GM18498 (cell line): Measurements from ENCODE around the gene SCFD2.
"Not testable (repeated sequence)": the region's sequence is repeated elsewhere in the genome, so short reads cannot be mapped to it uniquely, and the experiment has no call there.

Source experiments
- ATAC-seq: cut with Tn5 transposase; IDR thresholded peaks from one replicate; pipeline ENCODE4 v1.9.1; 2021; ENCODE audit warnings: mild to moderate bottlenecking, moderate library complexity; ENCODE audit not compliant: unreplicated experiment

SCFD2 gene

GRCh38 chr4:53150631-53151488 is 215.0 kb downstream of the SCFD2 start:
- no peak for ATAC-seq

GRCh38 chr4:53147711-53148110 is 218.2 kb downstream of the SCFD2 start:
- no peak for ATAC-seq

- ATAC-seq = no peak
Observed at GRCh38 chr4:53147197-53147596, 218.7 kb downstream of the SCFD2 start.

DNA sequence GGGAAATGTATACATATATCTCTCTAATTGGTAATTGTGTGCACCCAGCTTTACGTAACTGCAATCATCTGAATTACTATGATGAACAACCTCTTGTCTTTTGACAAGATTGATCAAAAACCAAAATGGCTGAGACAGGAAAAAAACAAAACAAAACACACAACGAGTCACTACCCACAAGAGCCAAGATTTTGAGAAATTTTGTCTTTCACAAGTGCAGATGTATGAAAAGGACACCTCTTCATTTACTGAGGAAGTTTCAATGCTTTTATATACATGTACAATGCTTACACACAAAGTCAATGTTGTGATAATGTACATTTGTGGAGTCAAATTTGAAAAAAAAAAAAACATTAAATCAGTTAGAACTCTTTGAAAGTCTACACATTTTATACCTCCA is 224.6 kb downstream of the SCFD2 start:
- no peak for ATAC-seq

GRCh38 chr4:53139256-53139655 is 226.6 kb downstream of the SCFD2 start:
- ATAC-seq = not testable (repeated sequence)

GRCh38 chr4:53137468-53137867 is 228.4 kb downstream of the SCFD2 start:
- ATAC-seq = no peak

DNA sequence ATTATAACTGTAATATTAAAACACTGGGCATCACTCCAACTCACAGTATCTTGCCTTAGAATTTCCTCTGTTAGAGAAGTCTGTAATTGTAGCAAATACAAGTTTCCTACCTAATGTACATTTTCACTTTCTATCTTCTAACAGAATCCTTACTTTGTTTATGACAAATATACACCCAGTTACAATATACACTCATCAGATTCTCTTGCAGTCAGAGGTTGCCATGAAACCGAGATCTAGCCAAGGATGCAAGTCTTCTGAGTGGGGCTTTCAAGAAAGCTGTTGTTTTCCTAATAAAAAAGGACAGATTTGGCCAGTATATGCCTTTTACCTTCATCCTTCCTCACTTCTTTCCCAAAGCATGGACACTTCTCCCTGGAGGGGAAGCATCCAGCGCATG is 228.9 kb downstream of the SCFD2 start:
- no peak for ATAC-seq

- no peak for ATAC-seq
Observed at GRCh38 chr4:53132132-53132891, 233.5 kb downstream of the SCFD2 start.

GRCh38 chr4:53131562-53131925 is 234.3 kb downstream of the SCFD2 start:
- no peak for ATAC-seq

DNA sequence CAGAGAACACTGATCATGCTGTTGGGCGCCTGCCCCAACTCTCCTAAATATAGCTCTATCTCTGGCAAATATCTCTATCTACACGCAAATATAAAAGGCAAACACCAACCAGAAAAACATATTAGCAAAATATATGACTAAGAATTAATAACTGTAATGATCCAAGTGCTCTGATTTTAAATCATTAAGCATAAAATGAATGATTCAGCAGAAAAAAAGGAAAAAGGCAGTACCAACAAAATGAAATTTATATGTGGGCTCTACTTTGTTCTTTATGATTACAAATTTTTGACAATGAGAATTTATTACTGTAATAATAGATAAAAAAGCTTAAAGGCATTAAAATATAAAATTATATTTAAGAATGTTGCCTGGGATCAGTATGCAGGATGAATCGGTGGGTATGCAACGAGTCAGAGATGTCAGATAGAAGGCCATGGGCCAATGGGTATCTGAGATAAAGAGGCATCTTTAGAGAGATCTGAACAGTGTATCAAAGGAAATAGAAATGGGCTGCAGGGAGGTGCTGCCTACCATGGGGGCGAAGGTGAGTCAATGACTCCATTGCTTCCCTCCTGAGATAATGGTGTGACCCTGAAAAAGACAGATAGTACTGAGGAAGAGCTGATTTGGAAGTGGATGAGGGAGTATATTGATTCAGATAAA is 234.8 kb downstream of the SCFD2 start:
- ATAC-seq = no peak

DNA sequence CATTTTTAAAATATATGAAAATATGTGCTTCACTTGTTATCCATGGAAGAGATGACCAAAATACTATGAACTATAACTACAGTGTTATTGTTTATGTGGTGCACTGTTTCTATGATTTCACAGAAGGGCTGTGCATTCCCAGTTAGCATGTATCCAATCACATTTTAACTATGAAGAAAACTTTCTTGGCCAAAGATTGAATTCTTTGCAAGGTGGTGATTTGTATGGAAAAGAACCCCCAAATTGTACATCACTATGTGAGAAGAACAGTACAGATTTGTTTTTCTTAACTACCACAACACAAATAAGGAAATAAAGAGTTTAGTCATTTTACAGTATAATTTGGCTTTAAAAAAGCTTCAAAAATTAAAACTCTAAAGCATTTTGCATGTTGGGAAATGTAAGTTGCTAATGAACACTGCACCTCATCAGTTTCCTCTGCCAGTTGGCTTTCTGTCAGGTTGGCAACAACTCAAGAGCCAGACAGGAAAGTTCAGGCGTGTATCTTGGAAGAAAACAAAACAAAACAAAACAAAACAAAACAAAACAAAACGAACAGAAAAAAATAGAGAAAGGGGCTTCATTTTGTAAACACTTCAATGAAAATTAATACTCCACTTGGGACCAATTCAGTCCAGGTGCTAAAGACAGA is 237.0 kb downstream of the SCFD2 start:
- no peak for ATAC-seq

DNA sequence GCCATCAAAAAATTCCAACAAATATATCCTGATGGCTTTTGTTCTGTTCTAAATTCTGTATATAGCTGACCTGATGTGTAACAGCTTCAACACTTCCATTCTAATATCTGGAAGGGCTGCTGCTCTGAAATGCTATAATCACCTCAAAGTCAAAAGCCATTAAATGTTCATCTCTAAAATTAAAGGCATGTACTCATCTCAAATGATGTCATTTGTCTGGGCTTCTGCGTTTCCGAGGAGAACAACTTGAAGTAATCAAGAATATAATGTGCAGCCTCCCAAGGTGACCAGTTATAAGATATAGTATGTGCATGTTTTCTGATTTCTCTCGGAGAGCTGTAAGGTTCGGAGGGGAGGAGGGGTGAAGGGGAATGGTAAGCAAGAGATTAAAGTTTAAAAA is 237.6 kb downstream of the SCFD2 start:
- ATAC-seq = no peak

GRCh38 chr4:53127365-53127764 is 238.5 kb downstream of the SCFD2 start:
- no peak for ATAC-seq

- no peak for ATAC-seq
Observed at GRCh38 chr4:53126099-53126498, 239.8 kb downstream of the SCFD2 start.

DNA sequence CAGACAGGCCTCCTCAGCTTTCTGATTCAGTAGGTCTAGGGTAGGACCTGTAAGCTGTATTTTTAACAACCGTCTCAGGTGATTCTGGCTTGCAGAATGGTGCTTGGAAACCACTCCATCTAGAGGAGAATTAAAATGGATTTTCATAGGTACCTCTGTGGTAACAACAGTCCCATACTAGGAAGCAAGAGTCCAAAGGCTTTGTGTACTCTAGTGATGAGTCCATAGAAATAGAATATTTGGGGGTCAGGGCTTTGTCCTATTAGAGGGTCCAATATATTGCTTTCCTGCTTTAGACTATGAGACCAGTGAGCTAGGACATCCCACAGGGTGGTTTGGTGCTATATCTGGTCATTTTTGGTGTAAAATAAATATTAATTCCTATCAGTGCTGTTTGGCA is 242.0 kb downstream of the SCFD2 start:
- no peak for ATAC-seq

DNA sequence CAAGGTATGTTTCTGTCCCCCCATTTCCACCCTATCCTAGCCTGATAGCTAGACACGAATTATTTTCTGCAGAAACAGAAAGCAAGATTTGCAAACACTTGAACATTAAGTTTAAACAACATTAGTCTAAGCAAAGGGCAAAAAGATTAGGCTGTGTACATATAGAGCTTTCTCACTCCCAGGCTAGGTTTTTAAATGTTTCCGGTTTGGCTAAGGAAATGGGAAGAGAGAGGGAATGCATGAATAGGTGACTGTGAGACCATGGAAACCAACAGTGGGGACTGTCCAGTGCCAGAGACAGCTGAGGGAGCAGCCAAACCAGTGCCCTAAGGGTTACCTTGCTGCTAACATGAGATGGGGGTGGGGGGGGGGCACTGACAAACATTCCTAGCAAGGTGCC is 242.7 kb downstream of the SCFD2 start:
- no peak for ATAC-seq

GRCh38 chr4:53122280-53123116 is 243.4 kb downstream of the SCFD2 start:
- no peak for ATAC-seq

DNA sequence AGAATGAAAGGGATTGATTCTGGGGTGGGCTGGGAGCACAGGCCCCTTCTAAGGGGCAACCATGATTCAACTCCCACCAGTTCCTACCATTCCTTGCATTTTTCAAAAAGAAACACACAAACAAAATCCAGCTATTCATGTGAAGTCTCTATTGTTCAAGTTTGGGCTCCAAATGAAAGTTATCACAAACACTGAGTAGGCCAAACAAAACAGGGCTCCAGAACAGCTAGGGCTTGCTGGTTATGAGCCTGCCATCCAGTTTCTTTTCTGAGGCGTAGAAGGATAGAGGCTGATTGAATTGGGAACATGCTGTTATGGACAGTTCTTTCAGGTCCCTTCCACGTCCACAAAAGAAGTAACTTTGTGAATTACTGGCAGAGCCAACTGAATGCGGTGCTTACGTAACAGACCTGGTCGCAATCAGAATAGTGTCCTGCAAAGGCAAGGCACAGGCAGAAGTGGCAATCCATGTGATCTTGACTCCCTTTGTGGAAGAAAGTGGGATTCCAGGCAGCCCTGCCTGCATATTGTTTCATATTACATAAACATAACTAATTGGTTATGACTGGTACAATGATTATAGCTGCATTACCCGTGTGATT is 244.5 kb downstream of the SCFD2 start:
- ATAC-seq = no peak

- ATAC-seq = no peak
Observed at GRCh38 chr4:53120778-53121177, 245.1 kb downstream of the SCFD2 start.

DNA sequence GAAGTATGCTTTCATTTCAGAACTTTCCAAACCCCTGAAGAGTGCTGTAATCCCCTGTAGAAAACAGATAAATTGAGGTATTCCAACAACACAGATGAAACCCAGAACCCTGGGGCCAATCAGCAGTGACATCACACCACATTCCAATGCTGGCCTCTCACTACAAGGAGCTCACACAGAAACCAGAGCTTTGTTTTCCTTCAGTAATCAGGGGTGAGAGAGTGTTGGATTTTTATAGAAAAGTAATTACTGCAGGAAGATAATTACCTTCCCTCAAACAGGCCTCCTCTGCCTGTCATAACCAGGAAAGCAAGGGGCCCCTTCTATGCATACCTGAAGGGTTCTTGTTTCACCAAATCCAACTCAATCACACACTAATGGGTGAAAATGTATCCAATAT is 246.2 kb downstream of the SCFD2 start:
- ATAC-seq = no peak
